Left ventricle myocardium inferior (tissue), 1 donor: Measurements from ENCODE around the gene CCNA2. TPM values are rescaled to one million over a fixed set of nuclear protein-coding genes. Genes with fewer than 3 reads are reported as not detected.

ENCODE experiments used
- DNase-seq: peaks from one replicate; pipeline ENCODE4 v3.0.0-alpha.2; 2020
- H3K27ac ChIP-seq: fragments of 200-600 bp; replicated peaks from 2 replicates; pipeline ENCODE4 v1.8.0; 2021
- H3K27me3 ChIP-seq: fragments of 200-600 bp; 2 replicates; pipeline ENCODE4 v1.8.0; 2021; ENCODE audit warnings: low read depth
- H3K36me3 ChIP-seq: fragments of 200-600 bp; 2 replicates; pipeline ENCODE4 v1.8.0; 2021
- H3K4me1 ChIP-seq: fragments of 200-600 bp; 2 replicates; pipeline ENCODE4 v1.8.0; 2021
- H3K4me3 ChIP-seq: fragments of 200-600 bp; 2 replicates; pipeline ENCODE4 v1.8.0; 2021; ENCODE audit warnings: mild to moderate bottlenecking, moderate library complexity
- H3K9me3 ChIP-seq: fragments of 200-600 bp; replicated peaks from 2 replicates; pipeline ENCODE4 v1.8.0; 2021
- intact Hi-C: fragments of 100-400 bp; cut with micrococcal nuclease; formaldehyde crosslinking; loops from one replicate; pipeline ENCODE4 v1.11.0; 2022
- total RNA-seq: library from RNA; stranded (reverse); fragmentation: NEBNext Ultra II Directional; extraction: Animal tissue kit (Norgen Biotek cat#: 25700); gene quantifications from one replicate; pipeline ENCODE4 v1.2.1, GENCODE V29; 2021
- TF ChIP-seq, protein P1 (sequence below): fragments of 200-600 bp; IDR thresholded peaks from 2 replicates; pipeline ENCODE4 v1.8.0; 2021; ENCODE audit warnings: antibody characterized with exemption, mild to moderate bottlenecking, borderline replicate concordance
- donor health status: DM: no; HTN: yes; CAD: no; lungs with severe emphysema.

CCNA2 gene
- total RNA-seq, 1 donor from 2014 or later: 0.52 TPM

GRCh38 chr4:121776610-121777401, 46.9 kb downstream of the CCNA2 start:
- Histone ChIP-seq H3K27ac (no peak overlapping the region), H3K27me3 (peaks cover 26% of the 10 kb centered on the region), H3K36me3 (no peaks in the 10 kb centered on the region), H3K9me3 (no peaks in the 10 kb centered on the region), H3K4me3 (no peak overlapping the region), H3K4me1 (peaks cover 8% of the 10 kb centered on the region)
- TF ChIP-seq, protein P1, sequence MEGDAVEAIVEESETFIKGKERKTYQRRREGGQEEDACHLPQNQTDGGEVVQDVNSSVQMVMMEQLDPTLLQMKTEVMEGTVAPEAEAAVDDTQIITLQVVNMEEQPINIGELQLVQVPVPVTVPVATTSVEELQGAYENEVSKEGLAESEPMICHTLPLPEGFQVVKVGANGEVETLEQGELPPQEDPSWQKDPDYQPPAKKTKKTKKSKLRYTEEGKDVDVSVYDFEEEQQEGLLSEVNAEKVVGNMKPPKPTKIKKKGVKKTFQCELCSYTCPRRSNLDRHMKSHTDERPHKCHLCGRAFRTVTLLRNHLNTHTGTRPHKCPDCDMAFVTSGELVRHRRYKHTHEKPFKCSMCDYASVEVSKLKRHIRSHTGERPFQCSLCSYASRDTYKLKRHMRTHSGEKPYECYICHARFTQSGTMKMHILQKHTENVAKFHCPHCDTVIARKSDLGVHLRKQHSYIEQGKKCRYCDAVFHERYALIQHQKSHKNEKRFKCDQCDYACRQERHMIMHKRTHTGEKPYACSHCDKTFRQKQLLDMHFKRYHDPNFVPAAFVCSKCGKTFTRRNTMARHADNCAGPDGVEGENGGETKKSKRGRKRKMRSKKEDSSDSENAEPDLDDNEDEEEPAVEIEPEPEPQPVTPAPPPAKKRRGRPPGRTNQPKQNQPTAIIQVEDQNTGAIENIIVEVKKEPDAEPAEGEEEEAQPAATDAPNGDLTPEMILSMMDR: no peak
- DNase-seq: no peak
- intact Hi-C loops: no loop called here

GRCh38 chr4:121773883-121774282, 49.8 kb downstream of the CCNA2 start:
- TF ChIP-seq, protein P1: no peak
- no peaks in the 10 kb centered on the region for H3K36me3 ChIP-seq
- H3K27ac ChIP-seq: no peak overlapping the region
- no peak overlapping the region for H3K4me3 ChIP-seq
- no peak for DNase-seq
- peaks cover 27% of the 10 kb centered on the region for H3K27me3 ChIP-seq
- no peaks in the 10 kb centered on the region for H3K4me1 ChIP-seq
- H3K9me3 ChIP-seq: no peaks in the 10 kb centered on the region
- intact Hi-C loops: no loop called here

DNA sequence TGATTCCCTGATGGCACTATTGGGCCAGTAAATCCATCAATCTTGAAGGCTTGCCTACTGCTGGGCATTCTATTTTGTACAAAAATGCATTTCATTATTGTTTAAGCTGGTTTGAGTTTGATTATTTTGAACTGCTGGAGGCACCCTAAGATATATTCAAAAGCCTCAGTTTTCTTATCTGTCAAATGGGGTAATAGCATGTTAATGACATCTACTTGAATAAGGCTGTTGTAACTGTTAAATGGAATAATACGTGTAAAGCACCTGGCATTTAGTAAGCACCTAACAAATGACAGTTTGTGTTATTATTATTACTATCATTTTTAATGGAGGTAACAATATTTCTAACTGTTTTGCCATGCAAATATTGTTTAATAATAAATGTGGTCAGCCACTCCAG, 51.8 kb downstream of the CCNA2 start:
- Histone ChIP-seq H3K9me3 (no peaks in the 10 kb centered on the region), H3K36me3 (no peaks in the 10 kb centered on the region), H3K27me3 (peaks cover 45% of the 10 kb centered on the region), H3K27ac (no peak overlapping the region), H3K4me3 (no peak overlapping the region), H3K4me1 (no peaks in the 10 kb centered on the region)
- DNase-seq: no peak
- intact Hi-C loops: no loop called here
- TF ChIP-seq, protein P1: no peak

- no peaks in the 10 kb centered on the region for H3K9me3 ChIP-seq
- no peaks in the 10 kb centered on the region for H3K36me3 ChIP-seq
- intact Hi-C loops: no loop called here
- no peak for DNase-seq
- peaks cover 10% of the 10 kb centered on the region for H3K4me1 ChIP-seq
- H3K27me3 ChIP-seq: peaks cover 70% of the 10 kb centered on the region
- TF ChIP-seq, protein P1: no peak
- H3K4me3 ChIP-seq: no peak overlapping the region
- no peak overlapping the region for H3K27ac ChIP-seq
These were observed 54.3 kb downstream of the CCNA2 start for GRCh38 chr4:121769341-121769740.

DNA sequence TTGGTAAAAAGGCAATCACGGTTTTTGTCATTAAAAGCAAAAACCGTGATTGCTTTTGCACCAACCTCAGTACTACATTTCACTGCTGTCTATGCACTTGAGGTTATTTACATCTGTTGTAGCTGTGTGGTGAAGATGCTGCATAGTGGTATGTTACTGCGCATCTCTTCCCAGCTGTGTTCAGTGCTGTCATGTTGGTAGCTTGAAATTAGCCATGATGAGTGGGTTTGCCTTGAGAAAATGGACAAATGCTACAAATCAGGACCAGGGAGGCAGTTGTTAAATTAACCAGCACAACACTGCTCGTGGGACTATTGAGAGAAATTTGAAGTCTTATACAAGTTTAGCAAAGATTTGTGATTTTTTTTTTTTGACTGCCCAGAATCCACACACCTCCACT, 56.5 kb downstream of the CCNA2 start:
- Histone ChIP-seq H3K4me3 (no peak overlapping the region), H3K36me3 (no peaks in the 10 kb centered on the region), H3K4me1 (peaks cover 12% of the 10 kb centered on the region), H3K27me3 (peaks cover 85% of the 10 kb centered on the region), H3K27ac (no peak overlapping the region), H3K9me3 (no peaks in the 10 kb centered on the region)
- TF ChIP-seq, protein P1: no peak
- intact Hi-C loops: no loop called here
- DNase-seq: no peak

Other genes with a start within 250 kb of the CCNA2 start
- gene ANXA5, start 126.9 kb downstream of the CCNA2 start, total RNA-seq: 99.7 TPM
- not detected for gene SMIM43, start 58.7 kb downstream of the CCNA2 start, total RNA-seq
- gene EXOSC9, start 22.6 kb downstream of the CCNA2 start, total RNA-seq: 10.4 TPM
- gene BBS7, start 46.6 kb upstream of the CCNA2 start, total RNA-seq: 6.0 TPM
- 0.25 TPM for gene TRPC3, start 128.2 kb upstream of the CCNA2 start, total RNA-seq